Immature natural killer cell (primary cell): ENCODE data around the gene RNF224. TPM values are rescaled to one million over a fixed set of nuclear protein-coding genes. Genes with fewer than 3 reads are reported as not detected.

Source experiments
- DNase-seq, 3 donors: peaks; one replicate each; pipeline ENCODE4 v3.0.0; 2022; ENCODE audit warnings: mixed read lengths in 1 of 3
- H3K27ac Mint-ChIP-seq, 6 donors: one replicate each; pipeline ENCODE4 v1.8.0; 2020; ENCODE audit warnings: mixed read lengths in 6 of 6, mild to moderate bottlenecking in 5 of 6, inconsistent platforms in 4 of 6, moderate library complexity in 3 of 6
- H3K27me3 Mint-ChIP-seq, 3 donors: one replicate each; pipeline ENCODE4 v1.8.0; 2020 to 2021; ENCODE audit warnings: low read depth in 3 of 3, mild to moderate bottlenecking in 3 of 3, mixed read lengths in 3 of 3, moderate library complexity in 3 of 3, inconsistent platforms in 1 of 3
- H3K36me3 Mint-ChIP-seq, 3 donors: one replicate each; pipeline ENCODE4 v1.8.0; 2020; ENCODE audit warnings: mixed read lengths in 3 of 3, inconsistent platforms in 2 of 3, mild to moderate bottlenecking in 2 of 3
- H3K4me1 Mint-ChIP-seq, 2 donors: one replicate each; pipeline ENCODE4 v1.8.0; 2020; ENCODE audit warnings: inconsistent platforms in 2 of 2, mild to moderate bottlenecking in 2 of 2, mixed read lengths in 2 of 2, moderate library complexity in 1 of 2
- H3K4me3 Mint-ChIP-seq, 5 donors: one replicate each; pipeline ENCODE4 v1.8.0; 2020; ENCODE audit warnings: mild to moderate bottlenecking in 5 of 5, mixed read lengths in 5 of 5, inconsistent platforms in 3 of 5, moderate library complexity in 3 of 5
- H3K9me3 Mint-ChIP-seq, 6 donors: one replicate each; pipeline ENCODE4 v1.8.0; 2020; ENCODE audit warnings: mild to moderate bottlenecking in 6 of 6, mixed read lengths in 6 of 6, inconsistent platforms in 4 of 6, moderate library complexity in 3 of 6
- polyA plus RNA-seq, 3 donors: library from polyadenylated mRNA; unstranded; fragments of 300-500 nt; fragmentation: Illumina TruSeq; gene quantifications; one replicate each; pipeline ENCODE4 v1.2.3, GENCODE V29; 2021

The RNF224 gene
- polyA plus RNA-seq, 3 donors from 2014 or later = not detected

DNA sequence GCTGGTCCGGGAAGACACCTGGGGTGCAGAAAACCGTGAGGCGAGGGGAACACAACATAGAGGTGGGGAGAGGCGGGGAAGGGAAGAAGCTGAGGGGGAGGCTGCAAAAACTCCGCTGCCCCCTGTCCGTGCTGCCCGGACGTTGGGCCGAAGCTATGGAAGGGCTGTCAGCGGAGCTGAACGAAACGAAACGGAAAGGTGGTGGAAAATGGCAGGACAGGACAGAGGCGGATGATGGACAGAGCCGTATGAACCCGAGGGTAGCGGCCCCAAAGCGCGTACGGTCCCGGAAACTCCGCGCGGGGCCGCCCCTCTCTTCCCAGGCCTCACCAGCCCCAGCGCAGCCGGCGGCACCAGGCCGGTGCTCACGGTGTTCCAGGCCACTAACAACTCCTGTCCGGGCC, 39.2 kb upstream of the RNF224 start:
- Mint-ChIP-seq H3K4me3 (peak overlapping the region; percentile 90 to 94 (median 93)), H3K27ac (peak overlapping the region; percentile 86 to 93 (median 93)), H3K27me3 (peaks cover 2 to 14% (median 9%) of the 10 kb centered on the region in 3 donors), H3K36me3 (peaks cover 0 to 10% (median 4%) of the 10 kb centered on the region in 3 donors), H3K9me3 (no peaks in the 10 kb centered on the region), H3K4me1 (peaks cover 38 to 40% of the 10 kb centered on the region in 2 donors)
- DNase-seq = no peak

DNA sequence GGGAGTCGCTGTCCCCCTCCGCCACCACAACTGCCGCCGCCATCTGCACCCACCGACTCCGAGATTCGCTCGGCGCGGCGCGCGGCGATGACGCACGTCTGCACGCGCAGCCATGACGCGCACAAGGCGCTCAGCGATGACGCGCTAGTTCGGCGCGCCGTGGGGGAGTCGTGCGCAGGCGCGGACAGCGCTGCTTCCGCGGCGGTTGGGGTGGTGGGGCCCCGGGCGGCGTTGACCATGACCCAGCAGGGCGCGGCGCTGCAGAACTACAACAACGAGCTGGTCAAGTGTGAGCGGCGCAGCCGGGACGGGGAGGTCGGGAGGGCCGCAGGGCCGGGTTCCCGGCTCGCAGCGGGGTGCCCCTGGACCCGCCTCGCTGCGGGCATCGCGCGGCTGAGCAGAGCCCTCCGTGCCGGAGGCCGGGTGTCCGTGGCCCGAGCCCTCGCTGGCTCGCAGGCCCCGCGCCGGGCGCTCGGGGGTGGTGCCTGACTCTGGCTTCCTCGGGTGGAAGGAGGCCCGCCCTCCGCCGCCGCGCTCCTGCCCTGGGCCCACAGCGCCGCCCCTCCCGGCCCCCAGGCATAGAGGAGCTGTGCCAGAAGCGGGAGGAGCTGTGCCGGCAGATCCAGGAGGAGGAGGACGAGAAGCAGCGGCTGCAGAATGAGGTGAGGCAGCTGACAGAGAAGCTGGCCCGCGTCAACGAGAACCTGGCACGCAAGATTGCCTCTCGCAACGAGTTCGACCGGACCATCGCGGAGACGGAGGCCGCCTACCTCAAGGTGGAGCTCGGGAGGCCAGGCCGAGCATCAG, 38.6 kb upstream of the RNF224 start, which contains the start of the genes ANAPC2 and SSNA1:
ANAPC2 (minus strand) TSS at position 71 of the 807 bp plus-strand sequence; CDS start at position 43, 28 bp downstream.
SSNA1 (plus strand) TSS at position 187 of the 807 bp plus-strand sequence; CDS start at position 238, 51 bp downstream.
- peak within 1 kb of the TSS; percentile 86 to 98 (median 96) for H3K27ac Mint-ChIP-seq
- DNase-seq = peak; percentile 94 to 95 (median 95)
- H3K36me3 Mint-ChIP-seq = peaks cover 0 to 6% (median 4%) of the 10 kb centered on the region in 3 donors
- H3K9me3 Mint-ChIP-seq = no peaks in the 10 kb centered on the region
- H3K4me1 Mint-ChIP-seq = peaks cover 38 to 40% of the 10 kb centered on the region in 2 donors
- peaks cover 2 to 14% (median 9%) of the 10 kb centered on the region in 3 donors for H3K27me3 Mint-ChIP-seq
- peak within 1 kb of the TSS; percentile 91 to 96 (median 94) for H3K4me3 Mint-ChIP-seq

DNA sequence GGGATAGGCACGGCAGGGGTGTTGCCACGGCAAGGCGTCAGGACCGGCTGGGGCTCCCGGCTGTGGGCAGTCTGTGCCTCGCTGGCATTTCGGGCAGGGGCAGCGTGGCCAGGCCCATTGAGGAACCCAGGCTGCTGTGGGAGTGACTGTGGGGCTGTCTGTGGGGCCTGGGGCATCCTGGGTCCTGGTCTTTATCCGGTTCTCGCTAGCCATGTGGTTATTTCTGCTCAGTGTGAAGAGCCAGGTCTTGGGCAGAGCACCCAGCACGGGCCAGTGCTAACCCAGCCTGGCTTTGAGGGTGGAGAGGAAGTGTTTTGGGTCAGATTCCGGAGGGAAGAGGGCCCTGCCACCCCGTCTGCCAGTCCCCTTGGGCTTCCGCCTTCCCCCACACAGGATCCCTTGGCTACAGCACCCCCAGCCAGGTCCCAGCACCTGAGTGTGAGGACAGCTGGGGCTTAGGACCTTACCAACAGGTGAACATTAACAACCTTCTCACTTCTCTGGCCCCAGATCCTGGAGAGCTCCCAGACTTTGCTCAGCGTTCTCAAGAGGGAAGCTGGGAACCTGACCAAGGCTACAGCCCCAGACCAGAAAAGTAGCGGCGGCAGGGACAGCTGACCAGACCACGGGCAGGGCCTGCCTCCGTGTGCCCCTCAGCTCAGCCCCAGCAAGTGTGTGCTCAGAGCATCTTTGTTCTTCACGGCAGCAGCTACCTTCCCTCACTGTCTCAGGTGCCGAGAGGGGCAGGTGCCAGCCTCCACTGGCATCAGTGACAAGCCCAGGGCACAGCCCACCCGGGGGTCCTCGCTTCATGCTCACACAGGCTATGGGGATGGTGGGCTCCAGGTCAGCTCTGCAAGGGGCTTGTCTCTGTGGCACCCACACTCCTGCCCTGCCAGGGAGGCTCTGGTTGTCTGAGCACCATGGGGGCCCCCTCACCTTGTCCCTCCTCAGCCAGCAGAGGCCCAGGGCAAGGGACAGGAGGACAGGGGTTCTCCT, 37.7 kb upstream of the RNF224 start:
- H3K9me3 Mint-ChIP-seq = no peaks in the 10 kb centered on the region
- peaks cover 32 to 37% of the 10 kb centered on the region in 2 donors for H3K4me1 Mint-ChIP-seq

DNA sequence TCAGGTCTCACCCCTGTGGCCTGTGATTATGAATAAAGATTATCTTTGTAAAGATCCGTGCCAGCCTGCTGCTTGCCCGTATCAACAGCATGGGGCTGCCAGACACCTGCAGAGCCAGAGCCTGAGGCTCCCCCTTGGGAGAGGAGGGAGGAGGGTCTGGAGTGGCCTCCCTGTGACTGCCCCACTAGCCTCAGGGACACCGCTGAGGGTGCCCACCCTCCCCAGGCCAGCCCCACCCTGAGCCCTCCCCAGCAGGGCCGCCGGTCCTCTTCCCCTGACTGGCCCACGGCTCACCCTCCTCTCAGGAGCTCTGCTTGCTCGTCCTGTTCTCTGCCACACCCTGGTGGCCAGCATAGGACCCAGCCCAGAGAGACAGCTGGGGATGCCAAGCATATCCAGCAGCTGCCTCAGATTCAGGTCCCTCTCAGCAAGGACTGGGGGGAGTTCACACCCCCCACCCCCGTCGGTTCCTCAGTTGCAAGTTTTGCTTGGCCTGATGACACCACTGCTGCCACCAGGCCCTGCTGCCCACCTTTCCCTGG, 36.9 kb upstream of the RNF224 start:
- Mint-ChIP-seq H3K4me3 (peak overlapping the region in 4 of 5 donors; percentile 62 to 71 (median 64)), H3K36me3 (no peaks in the 10 kb centered on the region), H3K9me3 (no peaks in the 10 kb centered on the region), H3K4me1 (peaks cover 31 to 34% of the 10 kb centered on the region in 2 donors), H3K27ac (peak overlapping the region; percentile 67 to 97 (median 74)), H3K27me3 (peaks cover 2 to 14% (median 9%) of the 10 kb centered on the region in 3 donors)
- DNase-seq = no peak

More for the DNA sequence above, 37.7 kb upstream of the RNF224 start:
- Mint-ChIP-seq H3K27me3 (peaks cover 2 to 14% (median 9%) of the 10 kb centered on the region in 3 donors), H3K27ac (peak overlapping the region; percentile 86 to 98 (median 96)), H3K36me3 (no peaks in the 10 kb centered on the region), H3K4me3 (peak overlapping the region; percentile 89 to 96 (median 94))
- no peak for DNase-seq

DNA sequence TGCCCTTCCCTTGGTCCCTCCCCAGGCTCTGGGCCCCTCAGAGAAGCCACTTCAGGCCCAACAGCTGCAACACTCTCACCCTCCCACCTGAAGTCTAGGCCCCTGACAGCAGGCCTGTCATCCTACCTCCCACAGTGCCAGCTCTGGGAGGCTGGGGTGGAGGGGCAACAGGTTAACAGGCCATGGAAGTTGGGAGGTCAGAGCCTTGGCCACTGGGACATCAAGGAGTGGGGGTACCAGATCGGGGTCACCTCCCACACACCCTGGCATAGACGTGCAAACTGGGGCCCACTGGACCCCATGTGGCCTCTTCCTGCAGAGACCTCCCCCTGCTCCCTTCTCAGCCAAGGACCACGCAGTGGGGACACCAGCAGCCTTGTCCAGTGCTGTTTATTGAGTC, 36.1 kb upstream of the RNF224 start:
- DNase-seq = no peak
- Mint-ChIP-seq H3K27ac (peak overlapping the region in 1 of 6 donors; percentile 78), H3K4me1 (peaks cover 28 to 32% of the 10 kb centered on the region in 2 donors), H3K36me3 (no peaks in the 10 kb centered on the region), H3K4me3 (no peak overlapping the region), H3K27me3 (peaks cover 2 to 11% (median 10%) of the 10 kb centered on the region in 3 donors), H3K9me3 (no peaks in the 10 kb centered on the region)

DNA sequence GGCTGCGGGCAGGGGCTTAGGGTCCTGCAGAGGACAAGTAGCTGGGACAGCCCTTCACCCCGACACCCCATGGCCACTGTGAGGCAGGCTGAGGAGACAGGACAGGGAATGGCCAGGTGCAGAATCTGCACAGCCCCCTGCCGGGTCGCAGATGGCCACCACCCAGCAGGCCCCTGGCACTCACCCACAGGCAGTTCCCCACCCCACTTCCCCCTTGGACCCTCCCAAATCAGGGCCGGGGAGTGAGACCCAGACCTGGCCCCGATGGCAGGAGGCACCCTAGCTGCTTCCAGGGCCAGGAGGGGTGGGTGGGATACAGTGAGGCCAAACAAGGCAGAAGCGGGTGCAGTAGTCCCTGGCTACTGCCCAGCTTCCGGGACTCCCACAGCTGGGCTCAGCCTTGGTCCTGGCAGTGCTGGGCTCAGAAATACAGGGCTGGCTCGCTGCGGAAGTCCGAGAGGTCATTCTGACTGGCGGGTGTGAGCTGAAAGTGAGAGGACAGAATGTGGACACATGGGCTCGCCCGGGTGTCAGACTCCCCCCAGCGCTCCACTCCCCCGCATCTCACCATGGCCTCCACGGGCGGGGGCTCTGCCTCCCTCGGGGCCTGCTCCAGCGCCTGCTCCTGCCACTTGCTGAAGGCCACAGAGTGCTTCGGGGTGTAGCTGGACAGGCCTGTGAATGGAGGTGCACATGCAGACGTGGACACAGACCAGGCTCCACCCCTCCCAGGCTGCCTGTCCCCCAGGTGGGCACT, 35.4 kb upstream of the RNF224 start:
- DNase-seq = no peak
- Mint-ChIP-seq H3K9me3 (no peaks in the 10 kb centered on the region), H3K4me3 (no peak overlapping the region), H3K4me1 (peaks cover 22 to 26% of the 10 kb centered on the region in 2 donors), H3K36me3 (no peaks in the 10 kb centered on the region), H3K27me3 (peaks cover 2 to 11% (median 10%) of the 10 kb centered on the region in 3 donors), H3K27ac (no peak overlapping the region)

DNA sequence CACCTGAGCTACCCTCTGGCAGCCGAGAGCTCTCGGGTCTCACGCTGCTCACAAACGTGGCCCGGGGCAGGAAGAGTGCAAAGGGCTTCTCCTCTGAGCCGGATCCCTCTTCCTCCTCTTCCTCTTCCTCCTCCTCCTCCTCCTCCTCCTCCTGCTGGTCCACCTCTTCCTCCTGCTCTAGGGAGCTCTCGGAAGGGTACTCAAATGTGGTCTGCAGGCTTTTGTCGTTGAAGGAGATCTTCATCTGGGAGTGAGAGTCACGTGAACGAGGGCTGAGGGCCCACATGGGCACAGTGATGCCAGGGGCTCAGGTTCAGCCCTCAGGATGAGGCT, 34.9 kb upstream of the RNF224 start:
- no peaks in the 10 kb centered on the region for H3K36me3 Mint-ChIP-seq
- H3K27me3 Mint-ChIP-seq = peaks cover 2 to 10% (median 10%) of the 10 kb centered on the region in 3 donors
- DNase-seq = no peak
- peaks cover 17 to 20% of the 10 kb centered on the region in 2 donors for H3K4me1 Mint-ChIP-seq
- H3K4me3 Mint-ChIP-seq = no peak overlapping the region
- no peak overlapping the region for H3K27ac Mint-ChIP-seq
- H3K9me3 Mint-ChIP-seq = no peaks in the 10 kb centered on the region

DNA sequence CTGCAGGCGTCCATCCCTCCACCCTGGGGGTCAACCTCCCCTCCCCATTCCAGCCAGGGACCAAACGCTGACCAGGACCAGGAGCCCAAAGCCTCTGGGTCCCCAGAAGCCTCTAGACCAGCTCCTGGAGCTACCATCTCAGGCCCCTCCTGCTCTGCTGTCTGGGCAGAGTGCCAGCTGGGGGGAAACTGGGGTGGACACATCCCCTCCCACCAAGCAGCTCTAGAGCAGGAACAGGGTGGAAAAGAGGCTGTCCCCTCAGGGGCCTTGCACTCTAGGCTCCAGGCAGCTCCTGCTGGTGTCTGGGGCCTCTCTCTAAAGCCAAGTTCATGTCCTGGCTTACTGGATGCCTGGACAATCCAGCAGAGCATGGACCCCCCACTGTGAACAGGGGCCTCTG, 34.4 kb upstream of the RNF224 start:
- Mint-ChIP-seq H3K27ac (no peak overlapping the region), H3K4me3 (no peak overlapping the region), H3K27me3 (peaks cover 2 to 8% (median 7%) of the 10 kb centered on the region in 3 donors), H3K9me3 (no peaks in the 10 kb centered on the region), H3K36me3 (no peaks in the 10 kb centered on the region), H3K4me1 (peaks cover 12 to 16% of the 10 kb centered on the region in 2 donors)
- no peak for DNase-seq

DNA sequence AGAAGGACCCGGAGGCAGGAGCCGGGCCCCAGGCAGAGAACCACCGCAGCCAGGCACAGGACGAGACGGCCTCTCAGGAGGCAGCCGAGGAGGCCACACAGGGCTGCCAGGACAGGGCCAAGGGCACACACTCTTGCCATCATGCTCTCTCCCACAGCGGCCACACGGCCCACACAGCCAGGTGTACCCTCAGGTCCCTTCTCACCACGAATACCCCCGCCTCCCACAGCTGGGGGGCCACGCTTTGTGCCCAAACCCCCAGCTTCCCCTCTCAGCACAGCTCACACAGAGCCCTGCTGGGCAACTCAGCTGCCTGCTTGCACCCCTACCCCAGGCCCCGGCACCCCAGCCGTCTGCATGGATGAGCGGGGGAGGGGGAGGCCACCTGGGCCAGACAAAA, 33.5 kb upstream of the RNF224 start:
- no peak for DNase-seq
- H3K9me3 Mint-ChIP-seq = no peaks in the 10 kb centered on the region
- no peak overlapping the region for H3K4me3 Mint-ChIP-seq
- H3K27me3 Mint-ChIP-seq = peaks cover 0 to 2% (median 1%) of the 10 kb centered on the region in 3 donors
- H3K4me1 Mint-ChIP-seq = peaks cover 11 to 14% of the 10 kb centered on the region in 2 donors
- no peaks in the 10 kb centered on the region for H3K36me3 Mint-ChIP-seq
- H3K27ac Mint-ChIP-seq = no peak overlapping the region

DNA sequence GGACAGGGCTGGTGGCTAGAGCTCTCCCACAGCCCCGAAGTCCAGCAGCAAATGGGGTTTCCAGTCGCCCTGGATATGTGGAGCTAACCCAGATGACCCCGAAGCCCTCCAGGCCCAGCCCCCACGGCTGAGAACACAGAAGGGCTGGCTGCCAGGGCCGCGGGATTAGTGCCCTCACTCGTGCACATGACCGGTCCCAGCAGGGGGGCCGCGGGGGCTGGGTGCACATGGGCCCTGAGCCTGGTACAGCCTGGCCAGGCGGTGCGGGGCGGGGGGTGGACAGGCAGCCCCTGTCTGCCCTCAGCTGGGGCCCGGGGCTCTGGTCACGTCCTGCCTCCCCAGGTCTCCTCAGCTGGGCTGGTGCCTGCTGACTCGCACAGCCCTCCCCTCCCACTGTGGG, 32.9 kb upstream of the RNF224 start:
- no peak for DNase-seq
- no peak overlapping the region for H3K4me3 Mint-ChIP-seq
- H3K4me1 Mint-ChIP-seq = peaks cover 5 to 9% of the 10 kb centered on the region in 2 donors
- H3K27me3 Mint-ChIP-seq = peaks cover 0 to 2% (median 1%) of the 10 kb centered on the region in 3 donors
- H3K27ac Mint-ChIP-seq = no peak overlapping the region
- H3K36me3 Mint-ChIP-seq = no peaks in the 10 kb centered on the region
- no peaks in the 10 kb centered on the region for H3K9me3 Mint-ChIP-seq

DNA sequence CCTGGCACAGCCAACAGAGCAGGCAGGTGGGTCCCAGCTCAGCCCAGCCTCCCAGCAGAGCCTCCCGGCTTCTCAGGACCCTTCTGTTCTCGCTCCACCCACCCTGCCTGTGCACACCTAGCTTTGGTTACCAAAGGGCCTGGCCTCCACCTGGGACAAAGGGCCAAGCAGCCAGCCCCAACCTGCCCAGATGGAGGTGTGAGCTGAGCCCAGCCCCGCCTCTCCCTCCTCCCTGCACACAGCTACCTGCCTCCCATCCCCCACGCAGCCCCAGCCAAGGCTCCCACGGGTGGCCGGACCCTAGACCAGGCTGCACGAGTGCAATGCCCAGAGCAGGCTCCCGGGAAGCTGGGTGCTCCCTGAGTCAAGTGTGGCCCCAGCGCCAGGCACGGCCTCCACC, 32.4 kb upstream of the RNF224 start:
- H3K36me3 Mint-ChIP-seq = no peaks in the 10 kb centered on the region
- H3K4me1 Mint-ChIP-seq = peaks cover 0 to 7% of the 10 kb centered on the region in 2 donors
- DNase-seq = no peak
- H3K9me3 Mint-ChIP-seq = no peaks in the 10 kb centered on the region
- H3K4me3 Mint-ChIP-seq = no peak overlapping the region
- H3K27ac Mint-ChIP-seq = no peak overlapping the region
- peaks cover 0 to 2% (median 1%) of the 10 kb centered on the region in 3 donors for H3K27me3 Mint-ChIP-seq

DNA sequence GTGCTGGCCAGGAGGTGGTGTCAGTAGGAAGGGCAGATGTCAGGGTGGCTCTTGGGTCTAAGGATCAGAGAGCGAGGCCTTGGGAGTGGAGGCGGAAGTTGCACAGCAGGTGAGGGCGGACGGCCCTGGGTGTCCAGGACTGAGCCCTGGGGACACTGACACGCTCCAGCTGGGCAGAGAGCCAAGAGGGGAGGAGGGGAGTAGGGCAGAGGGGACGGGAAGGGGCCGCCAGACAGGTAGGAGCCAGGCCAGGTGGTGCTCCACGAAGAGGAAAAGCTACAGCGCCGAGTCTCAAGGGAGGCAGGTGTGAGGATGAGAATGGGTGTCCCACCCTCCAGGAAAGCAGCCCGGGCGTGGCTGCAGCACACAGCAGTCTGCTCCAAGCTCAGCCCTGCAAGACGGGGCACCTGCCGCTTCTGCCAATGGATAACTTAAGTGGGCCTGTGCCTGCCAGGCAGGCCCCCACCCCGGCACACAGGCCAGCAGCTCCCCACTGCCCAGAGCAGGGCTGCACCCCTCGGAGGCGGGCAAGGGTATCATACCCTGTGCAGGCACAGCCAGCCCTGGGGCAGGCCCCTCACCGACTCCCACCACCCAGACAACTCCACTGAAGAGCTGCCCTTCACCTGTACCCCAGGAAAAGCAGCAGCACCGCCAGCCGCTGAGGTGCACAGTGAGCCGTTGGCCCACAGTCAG, 31.6 kb upstream of the RNF224 start:
- H3K27me3 Mint-ChIP-seq = peaks cover 0 to 2% (median 2%) of the 10 kb centered on the region in 3 donors
- H3K4me1 Mint-ChIP-seq = peaks cover 0 to 7% of the 10 kb centered on the region in 2 donors
- no peaks in the 10 kb centered on the region for H3K9me3 Mint-ChIP-seq
- H3K4me3 Mint-ChIP-seq = no peak overlapping the region
- no peak for DNase-seq
- no peaks in the 10 kb centered on the region for H3K36me3 Mint-ChIP-seq
- H3K27ac Mint-ChIP-seq = no peak overlapping the region
